GM12874 (cell line): ENCODE results near the gene MYH3.

Experiments
- TF ChIP-seq, protein P1 (sequence below): IDR thresholded peaks from 2 replicates; pipeline ENCODE4 v1.5.1; 2011; ENCODE audit warnings: low read depth, mild to moderate bottlenecking, control low read depth, low read length, moderate library complexity; ENCODE audit not compliant: insufficient read depth

Gene MYH3

DNA sequence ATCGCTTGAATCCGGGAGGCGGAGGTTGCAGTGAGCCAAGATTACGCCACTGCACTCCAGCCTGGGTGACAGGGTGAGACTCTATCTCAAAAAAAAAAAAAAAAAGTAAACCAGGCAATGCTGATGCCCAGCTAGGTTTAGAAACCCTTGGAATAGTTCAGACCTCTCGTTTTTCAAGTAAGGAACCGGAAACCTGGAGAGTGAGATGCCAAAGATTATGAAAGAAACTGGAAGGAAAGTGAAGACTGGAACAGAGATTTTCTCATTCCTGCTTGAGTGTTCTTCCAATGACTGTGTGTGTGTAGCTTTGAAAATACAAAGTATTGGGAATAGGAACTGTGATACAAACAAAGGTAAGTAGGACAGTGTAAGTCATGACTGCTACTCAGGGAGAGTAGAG lies 35.7 kb downstream of the MYH3 start:
- TF ChIP-seq, protein P1, sequence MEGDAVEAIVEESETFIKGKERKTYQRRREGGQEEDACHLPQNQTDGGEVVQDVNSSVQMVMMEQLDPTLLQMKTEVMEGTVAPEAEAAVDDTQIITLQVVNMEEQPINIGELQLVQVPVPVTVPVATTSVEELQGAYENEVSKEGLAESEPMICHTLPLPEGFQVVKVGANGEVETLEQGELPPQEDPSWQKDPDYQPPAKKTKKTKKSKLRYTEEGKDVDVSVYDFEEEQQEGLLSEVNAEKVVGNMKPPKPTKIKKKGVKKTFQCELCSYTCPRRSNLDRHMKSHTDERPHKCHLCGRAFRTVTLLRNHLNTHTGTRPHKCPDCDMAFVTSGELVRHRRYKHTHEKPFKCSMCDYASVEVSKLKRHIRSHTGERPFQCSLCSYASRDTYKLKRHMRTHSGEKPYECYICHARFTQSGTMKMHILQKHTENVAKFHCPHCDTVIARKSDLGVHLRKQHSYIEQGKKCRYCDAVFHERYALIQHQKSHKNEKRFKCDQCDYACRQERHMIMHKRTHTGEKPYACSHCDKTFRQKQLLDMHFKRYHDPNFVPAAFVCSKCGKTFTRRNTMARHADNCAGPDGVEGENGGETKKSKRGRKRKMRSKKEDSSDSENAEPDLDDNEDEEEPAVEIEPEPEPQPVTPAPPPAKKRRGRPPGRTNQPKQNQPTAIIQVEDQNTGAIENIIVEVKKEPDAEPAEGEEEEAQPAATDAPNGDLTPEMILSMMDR = no peak

DNA sequence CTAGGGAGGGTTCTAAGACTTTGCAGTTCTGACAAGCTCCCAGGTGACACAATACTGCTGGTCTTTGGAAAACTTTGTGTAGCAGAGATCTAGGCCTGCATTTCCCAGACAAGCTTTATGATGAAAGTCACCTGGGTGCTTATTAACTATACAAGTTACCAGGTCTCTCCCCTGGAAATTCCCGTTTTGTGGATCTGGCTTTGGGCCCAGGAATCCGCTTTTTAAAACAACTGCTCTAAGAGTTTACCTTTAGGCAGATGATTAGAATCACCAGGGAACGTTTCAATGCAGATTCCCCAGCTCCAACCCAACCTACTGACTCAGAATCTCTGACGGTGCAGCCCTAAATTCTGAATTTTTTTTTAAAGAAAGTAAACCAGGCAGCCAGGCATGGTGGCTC lies 36.3 kb downstream of the MYH3 start:
- TF ChIP-seq, protein P1 = no peak

DNA sequence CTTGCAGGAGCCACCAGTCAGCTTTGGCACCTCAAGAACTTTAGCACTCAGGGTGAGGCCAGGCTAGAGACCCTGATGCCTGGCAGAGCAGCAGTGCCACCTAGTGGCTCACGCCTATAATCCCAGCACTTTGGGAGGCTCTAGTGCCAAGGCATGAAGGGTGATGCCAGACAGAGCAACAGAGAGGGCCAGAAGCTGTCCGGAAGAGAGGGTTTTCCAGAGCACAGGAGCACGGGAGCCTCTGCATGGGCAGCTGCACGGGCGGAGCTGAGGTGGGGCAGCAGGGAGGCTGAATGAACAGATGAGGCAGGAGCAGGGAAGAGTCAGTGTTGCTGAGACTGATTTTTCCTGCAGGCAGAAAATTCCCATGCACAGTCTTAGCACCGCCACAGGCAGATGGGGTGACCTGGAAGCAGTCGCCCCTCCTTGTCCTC lies 38.9 kb downstream of the MYH3 start:
- TF ChIP-seq, protein P1 = peak; percentile 93

DNA sequence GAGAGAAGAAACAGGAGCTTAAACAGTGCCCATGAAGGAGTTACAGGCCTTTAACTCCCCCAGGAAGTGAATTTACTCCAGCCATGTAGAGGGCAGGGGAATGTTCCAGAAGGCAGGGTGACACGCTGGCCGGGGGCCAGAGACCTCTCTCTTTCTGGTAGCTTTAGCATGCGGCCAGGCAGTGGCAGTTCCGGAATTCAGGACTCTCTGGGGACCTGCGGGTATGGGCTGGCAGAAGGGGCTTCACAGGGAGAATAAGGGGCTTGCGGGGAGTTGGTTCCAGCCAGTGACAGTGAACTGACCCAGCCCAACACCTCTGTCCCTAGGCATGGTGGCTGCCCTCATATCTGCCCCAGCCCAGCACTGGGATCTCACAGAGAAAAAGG lies 40.0 kb downstream of the MYH3 start:
- TF ChIP-seq, protein P1 = no peak

DNA sequence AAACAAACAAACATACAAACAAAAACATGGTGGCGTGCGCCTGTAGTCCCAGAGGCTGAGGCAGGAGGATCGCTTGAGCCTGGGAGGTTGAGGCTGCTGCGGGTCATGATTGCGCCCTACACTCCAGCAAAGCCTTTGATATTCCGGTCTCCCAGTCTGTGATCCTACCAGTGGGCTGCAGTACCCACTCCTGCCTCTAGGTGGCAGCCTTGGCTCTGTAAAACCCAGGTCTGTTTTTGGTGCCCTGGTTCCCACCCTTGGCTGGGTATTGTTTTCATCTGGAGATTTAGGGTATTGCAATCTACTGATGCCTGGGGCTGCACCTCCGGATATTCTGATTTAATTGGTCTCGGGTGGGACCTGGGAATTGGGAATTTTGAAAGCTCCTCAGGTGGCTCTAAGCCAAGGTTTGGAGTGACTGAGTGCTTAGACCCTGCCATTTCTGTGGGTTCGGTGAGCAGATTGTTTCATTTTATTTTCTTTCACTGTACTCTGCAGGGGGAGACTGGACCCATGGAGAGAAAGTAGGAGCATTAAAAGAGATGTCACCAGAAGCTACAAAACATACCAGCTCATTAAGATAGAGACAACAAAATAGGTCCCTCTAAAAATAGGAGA lies 40.5 kb downstream of the MYH3 start:
- TF ChIP-seq, protein P1 = peak; percentile 98

DNA sequence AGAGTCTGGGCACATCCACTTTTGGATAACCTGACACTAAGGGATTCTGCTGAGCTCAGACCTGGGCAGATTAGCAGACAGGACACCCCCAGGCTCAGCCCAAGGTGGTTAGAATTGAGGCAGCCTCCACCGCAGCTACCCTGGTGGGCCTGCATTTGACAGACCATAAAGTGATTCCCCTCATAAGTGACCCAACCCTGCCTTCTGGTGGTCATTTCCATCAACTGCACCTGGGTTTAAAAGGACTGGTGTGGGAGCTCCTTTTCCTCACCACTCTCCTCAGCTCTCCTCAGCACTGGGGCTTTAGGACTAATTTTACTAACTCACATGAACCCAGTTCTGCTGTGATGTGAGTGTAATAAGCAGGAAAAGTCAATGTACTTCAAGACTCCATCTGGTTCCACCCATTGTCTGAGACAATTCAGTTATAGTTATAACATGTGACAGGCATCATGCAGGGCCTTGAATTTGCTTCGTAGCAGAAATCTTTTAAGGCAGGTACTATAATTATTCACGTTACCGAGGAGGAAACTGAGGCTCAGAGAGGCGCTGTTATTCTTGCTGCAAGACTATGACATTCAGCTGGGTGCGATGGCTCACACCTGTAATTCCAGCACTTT lies 42.5 kb downstream of the MYH3 start:
- TF ChIP-seq, protein P1 = peak; percentile 74

DNA sequence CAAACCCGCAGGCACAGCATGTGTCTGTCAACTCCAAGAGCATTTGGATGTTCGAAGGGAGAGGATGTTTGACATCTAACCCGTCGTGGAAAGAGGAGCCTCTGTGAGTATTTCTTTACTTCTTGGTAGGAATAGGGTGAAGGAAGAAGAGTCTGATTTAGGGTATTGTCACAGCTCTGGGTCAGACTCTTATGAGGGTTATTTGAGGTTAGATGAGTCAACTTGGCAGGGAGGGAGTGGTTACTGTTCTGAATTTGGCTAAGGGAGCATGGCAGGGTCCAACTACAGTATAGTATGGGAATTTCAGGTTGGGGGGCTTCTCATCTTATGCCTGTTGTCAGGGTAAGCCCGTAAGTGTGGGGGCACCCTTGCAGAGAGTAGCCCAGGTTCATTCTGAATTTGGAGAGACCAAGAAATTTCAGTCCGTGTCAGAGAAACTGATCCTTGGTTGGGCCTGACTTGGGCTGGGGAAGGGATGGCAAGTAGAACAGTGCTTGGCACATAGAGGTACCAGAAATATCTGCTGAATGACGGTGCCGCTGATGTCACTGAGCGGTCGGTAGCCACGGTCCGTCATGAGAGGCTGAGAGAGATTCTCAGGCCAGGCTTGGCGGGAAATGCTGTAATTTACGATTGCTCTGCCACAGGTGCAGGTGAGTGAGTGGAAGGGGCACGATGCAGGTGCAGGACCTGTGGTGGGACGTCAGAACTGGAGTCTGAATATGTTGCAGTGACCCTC lies 43.2 kb downstream of the MYH3 start:
- TF ChIP-seq, protein P1 = no peak
